Suppressor macrophage treated with lipopolysaccharide for 1 hour (primary cell): ENCODE data around the gene MPZL1.
A peak's percentile ranks its signal among the peaks of the same experiment; 100 is the strongest.

Source experiments
- DNase-seq, 3 donors: peaks; one replicate each; pipeline ENCODE4 v3.0.0-alpha.2; 2020 to 2022

Gene MPZL1

GRCh38 chr1:167721617-167722151 is at the start of gene MPZL1:
TSS of gene MPZL1 (plus strand) at chr1:167721982. CDS start at chr1:167722152, 170 bp downstream.
- DNase-seq = peak; percentile 95 to 97 (median 96)

GRCh38 chr1:167672831-167673230 is 49.0 kb upstream of the MPZL1 start:
- DNase-seq = no peak

- peak in 2 of 3 donors; percentile 36 to 43 for DNase-seq
Observed at GRCh38 chr1:167673265-167673664, 48.5 kb upstream of the MPZL1 start.

DNA sequence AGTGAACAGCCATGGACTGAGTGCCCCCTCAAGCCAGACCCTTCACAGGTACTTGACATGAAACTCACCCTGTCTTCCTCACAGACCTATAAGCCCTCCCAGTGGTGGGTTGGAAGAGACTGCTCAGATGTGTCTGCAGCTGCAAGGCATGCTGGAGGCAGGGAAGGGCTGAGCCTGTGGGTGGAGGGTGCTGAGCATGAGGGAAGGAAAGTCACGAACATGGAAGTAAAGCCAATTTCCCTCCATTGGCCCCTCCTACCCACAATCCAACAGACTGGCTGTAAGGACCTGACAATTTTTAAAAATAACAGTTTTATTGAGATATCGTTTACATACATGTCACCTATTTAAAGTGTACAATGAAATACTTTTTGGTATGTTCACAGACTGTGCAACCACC is 47.6 kb upstream of the MPZL1 start:
- peak in 1 of 3 donors; percentile 42 for DNase-seq

- no peak for DNase-seq
Observed at GRCh38 chr1:167675440-167675839, 46.3 kb upstream of the MPZL1 start.

DNA sequence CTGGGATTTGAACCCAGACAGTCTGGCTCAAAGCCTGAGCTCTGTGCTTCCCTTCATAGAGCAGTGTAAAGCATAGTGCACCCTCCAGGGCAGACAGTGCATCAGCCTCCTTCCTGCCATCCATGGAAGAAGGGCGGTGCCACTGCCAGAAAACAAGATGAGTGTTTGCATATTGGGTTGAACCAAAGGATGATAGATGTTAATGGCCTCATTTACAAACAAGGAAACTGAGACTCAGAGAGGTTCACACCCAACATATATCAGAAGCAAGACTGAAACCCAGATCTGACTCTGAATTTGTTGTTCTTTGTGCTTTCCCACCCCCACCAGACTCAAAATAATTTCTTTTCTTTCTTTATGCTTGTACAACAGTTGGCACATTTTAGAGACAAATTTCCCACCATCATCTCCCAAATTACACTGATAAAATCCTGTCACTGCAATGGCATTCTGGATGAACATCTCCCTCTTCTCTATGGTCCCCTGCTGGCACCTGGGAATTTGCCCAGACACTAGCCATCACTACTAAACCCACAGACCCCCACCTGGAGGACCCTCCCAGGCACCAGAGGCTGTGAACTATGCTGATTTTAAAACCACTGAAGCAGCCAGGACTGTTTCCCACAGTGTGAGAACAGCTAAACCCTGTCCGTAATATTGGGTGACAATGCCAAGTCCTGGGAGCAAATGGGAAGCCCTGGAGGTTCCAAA is 45.4 kb upstream of the MPZL1 start:
- DNase-seq = no peak

DNA sequence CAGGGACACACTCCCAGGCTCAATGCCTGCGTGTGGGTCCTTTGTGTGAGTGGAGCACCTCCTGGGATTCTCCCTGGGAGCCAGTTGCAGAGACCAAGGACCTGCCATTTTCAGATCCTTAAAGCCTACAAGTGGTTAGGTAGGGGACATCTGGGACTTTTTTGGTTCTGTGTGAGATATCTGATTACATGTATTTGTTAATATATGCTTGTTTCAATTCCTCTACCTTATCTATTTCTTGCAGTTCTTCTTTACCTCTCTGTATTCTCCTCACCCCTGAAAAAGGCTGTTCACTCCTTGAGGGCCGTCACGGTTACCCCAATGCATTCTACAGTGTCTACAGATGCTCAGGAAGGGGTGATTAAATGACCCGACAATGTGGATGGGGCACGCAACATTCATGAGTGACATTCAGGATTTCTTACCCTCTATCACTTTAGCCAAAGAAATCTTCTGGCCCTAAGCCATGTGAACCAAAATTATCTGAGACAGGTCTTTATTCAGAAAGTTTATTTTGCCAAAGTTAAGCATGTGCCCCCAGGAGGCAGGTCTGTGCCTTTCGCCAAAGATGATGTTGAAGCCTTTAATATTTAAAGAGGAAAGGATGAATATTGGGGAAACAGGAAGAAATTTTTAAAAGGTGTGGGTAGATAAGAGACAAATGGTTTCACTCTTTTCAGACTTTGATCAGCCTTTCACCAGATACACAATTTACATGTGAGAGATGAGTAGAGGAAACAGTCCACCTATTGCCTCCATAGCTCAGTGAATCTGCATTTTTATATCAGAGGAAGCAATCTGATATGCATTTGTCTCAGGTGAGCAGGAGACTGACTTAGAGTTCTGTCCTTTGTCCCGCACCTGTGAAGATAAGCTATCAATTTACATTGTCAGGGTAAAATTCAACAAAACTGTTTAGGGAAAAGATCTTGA is 44.6 kb upstream of the MPZL1 start:
- DNase-seq = no peak

GRCh38 chr1:167678422-167678821 is 43.4 kb upstream of the MPZL1 start:
- DNase-seq = no peak

GRCh38 chr1:167678838-167679237 is 42.9 kb upstream of the MPZL1 start:
- DNase-seq = no peak

- peak; percentile 64 to 81 (median 65) for DNase-seq
Observed at GRCh38 chr1:167679714-167680113, 42.1 kb upstream of the MPZL1 start.

- no peak for DNase-seq
Observed at GRCh38 chr1:167681024-167681423, 40.8 kb upstream of the MPZL1 start.

DNA sequence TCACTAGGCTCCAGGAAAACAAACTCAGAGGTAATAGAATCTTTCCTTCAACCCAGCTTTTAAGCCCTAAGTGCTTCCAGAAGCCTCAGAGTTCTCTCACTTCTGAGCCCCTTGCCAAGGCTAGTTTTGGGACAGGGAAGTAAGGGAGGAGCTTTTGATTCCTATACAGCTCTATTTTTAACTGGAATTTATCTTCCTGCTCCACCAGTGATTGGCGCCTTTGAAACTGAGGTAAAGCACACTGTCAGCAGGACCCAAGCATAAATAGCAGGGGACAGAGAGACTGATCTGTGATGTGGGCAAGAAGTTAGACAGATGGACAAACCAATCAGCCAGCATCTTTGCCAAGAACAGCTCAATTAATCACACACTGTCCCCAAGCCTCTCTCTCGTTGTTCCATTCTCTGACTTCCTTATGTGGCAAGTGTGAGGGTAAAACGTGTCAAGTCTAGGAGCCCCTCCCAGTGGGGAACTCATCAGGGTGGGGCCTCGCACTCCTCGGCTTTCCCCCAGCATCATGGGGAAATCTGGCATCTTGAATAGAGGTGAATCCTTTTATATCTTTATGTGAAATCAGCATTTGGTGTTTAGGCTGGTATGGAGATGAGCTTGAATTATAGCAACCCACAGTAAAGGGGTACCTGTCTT is 40.2 kb upstream of the MPZL1 start:
- DNase-seq = peak; percentile 46 to 70 (median 51)

DNA sequence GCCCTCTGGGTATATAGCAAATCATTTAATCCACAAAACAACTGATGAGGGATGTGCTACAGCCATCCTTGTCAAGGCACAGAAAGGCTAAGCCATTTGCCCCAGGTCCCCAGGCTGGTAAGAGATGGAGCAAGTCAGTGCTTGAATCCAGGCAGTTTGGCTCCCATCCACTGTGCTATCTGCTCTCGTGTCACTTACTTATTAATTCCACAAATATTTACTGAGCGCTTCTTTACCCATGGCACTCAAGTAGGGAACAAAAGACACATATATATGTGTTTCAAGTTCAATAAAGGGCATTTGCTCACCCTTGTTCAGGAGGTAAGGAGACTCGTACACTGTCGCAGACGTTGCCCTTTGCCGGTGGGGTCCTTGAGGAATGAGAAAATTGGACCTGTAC is 38.6 kb upstream of the MPZL1 start:
- DNase-seq = no peak

GRCh38 chr1:167683641-167684502 is 37.9 kb upstream of the MPZL1 start:
- no peak for DNase-seq

GRCh38 chr1:167685844-167686243 is 35.9 kb upstream of the MPZL1 start:
- no peak for DNase-seq

GRCh38 chr1:167687919-167688519 is 33.8 kb upstream of the MPZL1 start:
- DNase-seq = peak; percentile 85 to 93 (median 92)

GRCh38 chr1:167689567-167689920 is 32.2 kb upstream of the MPZL1 start:
- peak; percentile 82 to 98 (median 94) for DNase-seq

DNA sequence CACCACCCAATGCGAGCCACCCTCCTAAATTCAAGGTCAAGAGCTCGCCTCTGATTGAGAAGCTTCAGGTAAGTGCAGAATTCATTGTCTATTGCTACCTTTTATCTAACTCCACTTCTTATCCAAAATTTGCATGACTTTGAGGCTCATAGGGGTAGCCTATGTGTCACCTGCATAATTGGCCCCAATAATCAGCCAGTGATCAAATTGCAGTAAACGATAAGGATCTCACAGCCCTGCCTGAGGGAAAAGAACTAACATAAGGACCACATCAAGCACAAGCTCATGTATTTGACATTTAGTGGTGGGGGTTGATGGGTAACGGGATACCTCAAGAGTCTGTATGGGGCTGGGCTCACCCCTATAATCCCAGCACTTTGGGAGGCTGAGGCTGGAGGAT is 31.7 kb upstream of the MPZL1 start:
- DNase-seq = no peak

- DNase-seq = no peak
Observed at GRCh38 chr1:167693425-167694045, 28.2 kb upstream of the MPZL1 start.

DNA sequence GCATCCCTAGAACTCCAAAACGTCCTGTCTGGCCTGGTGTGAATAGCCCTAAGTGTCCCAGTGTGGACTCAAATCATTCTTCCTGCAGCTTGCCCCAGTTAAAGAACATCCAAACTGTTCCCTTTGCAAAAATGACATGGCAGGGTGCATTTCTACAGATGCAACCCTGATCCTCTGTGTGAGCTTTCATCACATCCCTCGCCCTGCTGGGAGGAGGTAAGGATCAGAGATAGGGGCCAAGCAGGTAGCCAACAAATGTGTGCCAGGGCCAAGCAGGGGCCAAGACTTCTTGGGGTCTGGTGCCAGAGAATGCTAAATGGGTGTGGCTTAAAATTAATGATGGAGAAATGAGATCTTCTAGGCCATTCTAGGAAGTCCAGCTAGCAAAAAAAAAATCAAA is 27.1 kb upstream of the MPZL1 start:
- DNase-seq = no peak

- DNase-seq = peak; percentile 36 to 46 (median 38)
Observed at GRCh38 chr1:167695147-167695546, 26.6 kb upstream of the MPZL1 start.
